ENCODE results near the gene PFDN6. TPM values are rescaled to one million over a fixed set of nuclear protein-coding genes. Genes with fewer than 3 reads are reported as not detected.

Gene PFDN6
- total and polyA plus RNA-seq, 2 of the 13 experiments (the other 11 are each of a cell fraction or from before 2014, with no cell fraction given) = 75.5 to 87.0 TPM

DNA sequence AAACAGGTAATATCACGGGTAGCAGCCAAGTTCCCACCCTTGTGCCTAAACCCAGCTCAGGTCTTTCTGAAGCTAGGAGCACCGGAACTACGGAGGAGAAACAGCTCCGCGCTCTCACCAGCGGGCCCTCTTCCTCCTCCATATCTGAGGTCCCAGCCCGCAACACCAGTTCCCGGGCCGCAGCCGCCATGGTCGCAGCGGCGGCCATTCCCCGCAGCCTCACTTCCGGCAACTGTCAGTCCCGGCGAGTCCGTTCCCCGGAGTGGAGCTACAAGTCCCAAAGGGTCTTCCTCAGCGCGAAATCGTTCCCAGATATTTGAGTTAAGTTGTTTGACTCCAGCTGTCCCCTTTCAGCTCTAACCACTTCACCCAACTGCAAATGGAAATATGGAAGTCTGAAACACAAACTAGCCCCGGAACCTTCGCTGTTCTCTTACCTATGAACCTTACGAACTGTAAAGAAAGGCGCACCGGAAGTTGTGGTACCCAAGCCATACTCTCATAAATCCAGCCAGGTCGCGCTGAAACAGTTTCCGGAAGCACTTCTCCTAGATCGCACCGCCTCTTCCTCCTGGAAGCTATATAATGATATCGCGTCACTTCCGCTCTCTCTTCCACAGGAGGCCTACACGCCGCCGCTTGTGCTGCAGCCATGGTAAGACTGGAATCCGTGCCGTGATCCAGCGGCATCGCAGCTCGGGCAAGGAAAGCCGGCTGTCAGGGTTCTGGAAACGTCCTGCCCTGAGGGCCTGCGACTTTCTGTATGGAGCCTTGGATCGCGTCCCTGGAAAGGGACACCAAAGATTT lies 17.7 kb upstream of the PFDN6 start, which contains the start of the genes RPS18 and VPS52 (continued):
- TF ChIP-seq SMAD3 (CRISPR knock-in tag; IDR thresholded peaks at IDR 0.05) (peak; percentile 97), SETDB1 (CRISPR knock-in tag; IDR thresholded peaks at IDR 0.05; ENCODE audit: borderline replicate concordance) (no peak), ARNTL (CRISPR knock-in tag; IDR thresholded peaks at IDR 0.05) (no peak; the same call in none of the 2 replicates), ZFP82 (CRISPR knock-in tag; IDR thresholded peaks at IDR 0.05; ENCODE audit: borderline replicate concordance) (0 out of 2 replicates have a peak, but pooled peaks have one; percentile 11), ZFP36 (IDR thresholded peaks at IDR 0.05; ENCODE audit: borderline replicate concordance, low read depth, low read length, partially characterized antibody) (no peak), REL (CRISPR knock-in tag; conservative IDR thresholded peaks at IDR 0.05) (peak; percentile 31; the same call in 1 of the 2 replicates), ZNF224 (CRISPR knock-in tag; IDR thresholded peaks at IDR 0.05) (peak; percentile 89), SIN3B (IDR thresholded peaks at IDR 0.05; ENCODE audit: low read length) (peak; percentile 91), ZNF256 (CRISPR knock-in tag; conservative IDR thresholded peaks at IDR 0.05) (peak; percentile 92), YEATS4 (CRISPR knock-in tag; IDR thresholded peaks at IDR 0.05; ENCODE audit: borderline replicate concordance) (peak; percentile 96), PAXIP1 (CRISPR knock-in tag; conservative IDR thresholded peaks at IDR 0.05) (peak; percentile 66), ZSCAN22 (CRISPR knock-in tag; IDR thresholded peaks at IDR 0.05) (peak; percentile 47), ZBTB8A (CRISPR knock-in tag; IDR thresholded peaks at IDR 0.05; ENCODE audit: borderline replicate concordance, low read depth) (peak; percentile 93), SRY (CRISPR knock-in tag; IDR thresholded peaks at IDR 0.05) (peak; percentile 46; the same call in 1 of the 2 replicates), ZNF558 (CRISPR knock-in tag; IDR thresholded peaks at IDR 0.05; ENCODE audit: borderline replicate concordance) (peak; percentile 70), ARNT (IDR thresholded peaks at IDR 0.05) (no peak), PRDM15 (CRISPR knock-in tag; IDR thresholded peaks at IDR 0.05) (peak; percentile 89), HOXD1 (CRISPR knock-in tag; IDR thresholded peaks at IDR 0.05) (peak; percentile 81; the same call in 1 of the 2 replicates), ETV6 (CRISPR knock-in tag; conservative IDR thresholded peaks at IDR 0.05) (peak; percentile 38; the same call in 1 of the 2 replicates), ZNF772 (CRISPR knock-in tag; IDR thresholded peaks at IDR 0.05) (peak; percentile 66), MXI1 (IDR thresholded peaks at IDR 0.05; ENCODE audit: borderline replicate concordance, low read depth, low read length) (peak; percentile 96; the same call in 2 of the 3 replicates), XBP1 (CRISPR knock-in tag; IDR thresholded peaks at IDR 0.05) (0 out of 2 replicates have a peak, but pooled peaks have one; percentile 64), ERF (CRISPR knock-in tag; IDR thresholded peaks at IDR 0.05) (peak; percentile 79), MED1 (CRISPR knock-in tag; IDR thresholded peaks at IDR 0.05) (peak; percentile 88)
